ENCODE measurements around the gene C13orf46. TPM values are rescaled to one million over a fixed set of nuclear protein-coding genes. Genes with fewer than 3 reads are reported as not detected.

Gene C13orf46
- polyA plus RNA-seq, 3 donors: 0.09 to 0.20 (median 0.14) TPM

DNA sequence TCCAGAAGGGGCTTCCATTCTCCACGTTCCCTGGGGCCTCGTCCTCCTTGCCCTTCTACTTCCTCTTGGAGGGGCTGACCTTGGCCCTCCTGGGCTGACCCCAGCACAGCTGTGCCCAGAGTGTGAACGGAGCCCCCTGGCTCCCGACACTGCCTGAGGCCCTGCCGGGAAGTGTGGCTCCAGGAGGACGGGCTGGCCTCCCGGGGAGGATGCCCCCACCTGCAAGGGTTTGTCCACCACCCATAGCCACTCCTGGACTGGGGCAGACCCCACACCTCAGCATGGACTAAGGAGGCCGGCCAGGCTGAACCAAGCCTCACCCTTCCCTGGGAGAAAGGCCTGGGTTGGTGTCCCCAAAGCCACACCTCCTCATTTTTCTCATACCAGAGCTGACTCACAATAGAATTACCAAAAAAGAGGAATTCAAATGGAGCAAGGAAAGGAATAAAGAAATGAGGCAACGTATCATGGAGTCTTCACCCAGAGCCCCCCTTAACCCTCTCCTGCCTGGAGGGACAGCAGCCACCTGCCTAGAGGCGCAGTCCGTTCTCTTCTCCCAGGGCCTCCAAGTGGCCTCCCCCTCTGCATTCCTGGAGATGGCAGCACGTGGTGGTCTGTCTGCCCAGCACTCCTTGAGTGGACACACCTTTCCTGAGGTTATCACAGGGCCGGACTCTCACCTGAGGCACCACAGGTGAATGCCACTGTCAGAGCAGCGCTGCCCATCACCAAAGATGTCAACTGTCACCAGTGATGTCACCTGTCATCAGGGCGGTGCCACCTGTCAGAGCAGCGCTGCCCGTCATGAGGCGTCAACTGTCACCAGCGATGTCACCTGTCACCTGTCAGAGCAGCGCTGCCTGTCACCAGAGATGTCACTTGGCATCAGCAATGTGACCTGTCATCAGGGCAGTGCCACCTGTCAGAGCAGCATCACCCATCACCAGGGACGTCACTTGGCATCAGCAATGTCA, 3.1 kb upstream of the C13orf46 start:
- no peak for DNase-seq (ENCODE audit: extremely low read depth in 1 of 11, low read depth in 9 of 11, low spot score in 4 of 11)

- no peak for DNase-seq (ENCODE audit: extremely low read depth in 1 of 11, low read depth in 9 of 11, low spot score in 4 of 11)
Observed at GRCh38 chr13:113975416-113975815, 1.5 kb upstream of the C13orf46 start.

DNA sequence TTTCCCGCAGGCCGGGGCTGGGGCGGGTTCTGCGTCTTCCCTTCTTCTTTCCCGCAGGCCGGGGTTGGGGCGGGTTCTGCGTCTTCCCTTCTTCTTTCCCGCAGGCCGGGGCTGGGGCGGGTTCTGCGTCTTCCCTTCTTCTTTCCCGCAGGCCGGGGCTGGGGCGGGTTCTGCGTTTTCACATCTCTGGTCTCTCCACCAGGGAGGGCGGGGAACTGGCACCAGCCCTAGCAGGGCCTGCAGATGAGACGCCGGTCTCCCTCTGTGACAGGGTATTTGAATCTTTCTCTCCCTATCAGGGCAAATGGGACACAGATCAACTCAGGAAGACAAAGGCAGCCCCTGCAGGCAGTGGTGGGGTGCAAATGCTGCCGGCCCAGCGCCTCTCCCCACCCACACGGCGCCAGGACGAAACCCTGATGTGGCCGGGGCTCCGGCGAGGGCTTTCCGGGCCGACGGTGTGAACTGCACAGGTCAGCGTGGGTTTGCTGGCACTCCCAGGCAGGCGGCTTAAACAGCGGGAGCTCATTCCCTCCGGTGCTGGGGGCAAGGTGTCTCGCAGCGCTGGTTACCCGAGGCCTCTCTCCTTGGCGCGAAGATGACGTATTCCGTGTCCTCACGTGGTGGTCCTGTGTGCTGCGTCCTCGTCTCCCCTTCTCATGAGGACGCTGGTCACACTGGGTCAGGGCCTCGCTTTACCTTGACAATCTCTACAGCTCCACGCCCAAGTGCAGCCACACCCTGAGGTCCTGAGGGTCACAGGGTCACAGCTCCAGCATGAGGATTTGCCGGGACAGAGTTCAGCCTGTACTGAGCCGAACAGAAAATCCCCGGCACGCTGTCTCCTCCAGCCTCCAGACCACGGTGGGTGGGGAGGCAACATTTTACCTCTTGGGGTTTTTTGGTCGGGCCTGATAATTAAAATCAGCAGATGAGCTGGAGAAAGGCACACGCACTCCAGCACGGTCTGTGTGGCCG, 717 bp upstream of the C13orf46 start:
- DNase-seq (ENCODE audit: extremely low read depth in 1 of 11, low read depth in 9 of 11, low spot score in 4 of 11): no peak

- no peak for DNase-seq (ENCODE audit: extremely low read depth in 1 of 11, low read depth in 9 of 11, low spot score in 4 of 11)
Observed at GRCh38 chr13:113972451-113973217, 1.2 kb downstream of the C13orf46 start.

DNA sequence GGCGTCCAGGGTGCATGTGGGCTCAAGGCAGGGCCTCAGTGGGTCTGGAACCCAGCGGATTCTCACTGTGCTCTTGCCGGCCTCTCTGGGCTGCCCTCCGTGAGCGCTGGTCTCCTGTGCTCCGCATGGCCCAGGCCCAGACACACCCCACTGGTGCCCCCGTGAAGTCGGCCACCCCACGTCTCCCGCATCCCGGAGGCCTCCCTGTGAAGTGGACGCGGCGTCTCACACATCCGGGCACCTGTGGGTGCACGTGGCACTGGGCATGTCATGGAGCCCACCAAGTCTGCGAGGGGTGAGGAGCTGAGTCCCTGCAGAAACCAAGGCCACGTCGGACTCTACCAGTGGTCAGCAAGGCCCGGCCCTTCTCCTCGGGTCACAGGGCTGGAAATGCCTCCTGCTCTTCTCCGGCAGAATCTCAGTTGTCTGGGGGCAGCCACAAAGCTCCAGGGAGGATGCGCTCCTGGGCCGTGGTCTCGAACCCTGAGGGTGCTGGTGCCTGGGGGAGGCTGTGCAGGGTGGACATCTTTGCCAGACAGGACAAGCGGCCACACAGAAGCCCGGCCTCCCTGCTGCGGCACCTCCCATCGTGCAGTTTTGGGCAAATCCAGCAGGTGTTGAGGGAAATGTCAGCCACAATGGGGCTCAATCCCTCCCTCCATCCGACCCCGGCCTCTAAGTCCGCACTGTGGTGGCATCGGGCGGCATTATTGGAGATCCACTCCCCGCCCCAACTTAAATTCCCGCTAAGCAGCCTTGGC, 2.2 kb downstream of the C13orf46 start:
- no peak for DNase-seq (ENCODE audit: extremely low read depth in 1 of 11, low read depth in 9 of 11, low spot score in 4 of 11)

DNA sequence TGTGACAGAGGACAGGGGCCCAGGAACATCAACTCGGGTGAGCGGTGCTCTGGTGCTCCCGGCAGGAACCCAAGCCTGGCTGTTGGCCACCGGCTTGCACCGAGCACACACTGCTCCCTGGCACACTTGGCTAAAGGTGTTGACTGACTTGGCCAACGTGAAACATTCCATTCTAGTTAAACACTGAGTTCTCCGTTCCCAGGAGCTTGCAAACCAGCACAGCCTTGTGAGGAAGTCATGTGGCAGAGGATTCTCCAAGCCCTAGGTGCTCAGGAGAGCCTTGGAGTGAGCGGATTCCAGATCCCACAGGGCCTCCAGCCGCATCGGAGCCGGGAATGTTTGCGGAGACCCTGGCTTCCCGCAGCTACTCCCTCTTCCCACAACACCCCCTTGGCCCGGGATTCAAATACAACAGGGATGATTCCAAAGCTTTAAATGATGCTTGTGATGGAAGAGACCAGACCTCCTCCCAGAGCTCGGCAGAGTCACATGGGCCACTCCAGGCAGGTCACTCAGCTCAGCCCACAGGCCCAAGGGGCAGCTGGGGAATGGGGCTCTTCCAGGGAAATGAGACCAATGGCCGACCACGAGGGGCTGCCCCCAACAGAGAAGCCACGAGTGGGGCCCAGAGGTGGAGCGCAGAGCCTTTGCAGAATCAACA, 2.9 kb downstream of the C13orf46 start:
- no peak for DNase-seq (ENCODE audit: extremely low read depth in 1 of 11, low read depth in 9 of 11, low spot score in 4 of 11)

- DNase-seq (ENCODE audit: extremely low read depth in 1 of 11, low read depth in 9 of 11, low spot score in 4 of 11): no peak
Observed at GRCh38 chr13:113969973-113970611, 3.8 kb downstream of the C13orf46 start.

DNA sequence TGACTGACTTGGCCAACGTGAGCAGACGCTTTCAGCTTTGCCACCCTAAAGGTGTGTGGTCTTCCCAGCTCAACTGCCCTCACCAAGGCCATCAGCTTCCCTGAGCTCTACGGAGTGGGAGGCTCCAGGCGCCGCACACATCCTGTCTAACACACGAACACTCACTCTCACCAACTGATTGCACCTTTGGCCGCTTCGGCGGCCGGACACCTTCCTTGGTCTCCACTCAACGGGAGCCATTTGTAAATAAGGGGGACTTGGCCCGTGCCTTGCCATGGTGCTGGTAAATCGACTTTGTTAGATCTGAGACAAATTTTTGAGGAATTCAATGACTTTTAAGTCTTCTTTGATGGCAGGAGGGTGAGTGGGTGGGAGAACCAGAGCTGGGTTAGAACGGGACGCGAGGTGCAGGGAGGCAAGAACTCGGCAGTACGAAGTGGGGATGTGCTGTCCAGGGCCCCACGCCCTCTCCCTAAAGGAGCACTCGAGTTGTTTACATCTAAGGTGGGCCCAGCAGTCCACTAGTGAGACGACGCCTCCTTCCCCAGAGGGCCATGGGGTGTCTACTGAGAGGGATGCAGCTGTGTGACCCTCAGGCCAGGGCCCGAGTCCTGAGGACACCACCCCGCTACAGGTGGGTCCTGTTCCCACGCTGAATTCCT, 4.4 kb downstream of the C13orf46 start:
- DNase-seq (ENCODE audit: extremely low read depth in 1 of 11, low read depth in 9 of 11, low spot score in 4 of 11): no peak

DNA sequence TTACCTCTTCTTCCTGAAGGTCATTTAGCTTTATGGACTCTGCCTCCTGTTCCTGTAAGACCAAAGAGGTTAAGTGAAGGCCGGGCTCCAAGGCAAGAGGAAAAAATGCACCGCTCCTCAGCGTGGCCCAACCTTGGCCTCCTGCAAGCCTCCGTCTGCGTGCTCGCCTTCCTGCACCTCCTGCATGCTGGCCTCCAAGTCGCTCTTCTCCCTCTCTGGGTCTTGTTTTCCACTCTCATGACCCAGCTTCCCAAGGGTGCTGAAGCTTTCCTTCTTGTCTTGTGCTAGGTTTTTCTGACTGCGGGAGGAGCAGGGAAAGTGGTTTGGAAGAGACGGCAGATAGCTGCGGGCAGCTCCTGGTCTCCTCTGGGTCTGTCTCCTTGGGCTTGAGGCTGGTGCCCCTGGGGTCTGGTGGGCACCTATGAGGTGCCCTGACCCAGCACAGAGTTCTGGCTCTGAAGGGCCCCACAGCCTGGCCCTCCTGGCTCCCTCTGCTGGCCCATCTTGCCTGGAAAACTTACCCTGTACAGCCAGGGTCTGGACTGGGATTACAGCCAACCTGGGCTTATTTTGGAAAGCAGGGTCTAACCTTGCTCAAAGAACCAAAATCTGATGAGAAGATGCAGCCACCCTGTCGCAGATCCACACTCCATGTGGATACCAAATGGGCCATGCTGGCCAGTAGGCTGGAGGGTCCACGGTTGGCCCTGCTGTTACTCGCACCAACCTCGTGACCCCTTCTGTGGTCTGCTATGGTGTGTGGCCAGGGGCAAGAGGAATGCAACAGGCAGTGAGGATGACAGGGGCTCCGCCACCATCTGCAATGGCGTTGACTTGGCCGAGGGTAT, 5.2 kb downstream of the C13orf46 start:
- DNase-seq (ENCODE audit: extremely low read depth in 1 of 11, low read depth in 9 of 11, low spot score in 4 of 11): no peak

GRCh38 chr13:113967729-113968462, 6.0 kb downstream of the C13orf46 start:
- DNase-seq (ENCODE audit: extremely low read depth in 1 of 11, low read depth in 9 of 11, low spot score in 4 of 11): no peak

DNA sequence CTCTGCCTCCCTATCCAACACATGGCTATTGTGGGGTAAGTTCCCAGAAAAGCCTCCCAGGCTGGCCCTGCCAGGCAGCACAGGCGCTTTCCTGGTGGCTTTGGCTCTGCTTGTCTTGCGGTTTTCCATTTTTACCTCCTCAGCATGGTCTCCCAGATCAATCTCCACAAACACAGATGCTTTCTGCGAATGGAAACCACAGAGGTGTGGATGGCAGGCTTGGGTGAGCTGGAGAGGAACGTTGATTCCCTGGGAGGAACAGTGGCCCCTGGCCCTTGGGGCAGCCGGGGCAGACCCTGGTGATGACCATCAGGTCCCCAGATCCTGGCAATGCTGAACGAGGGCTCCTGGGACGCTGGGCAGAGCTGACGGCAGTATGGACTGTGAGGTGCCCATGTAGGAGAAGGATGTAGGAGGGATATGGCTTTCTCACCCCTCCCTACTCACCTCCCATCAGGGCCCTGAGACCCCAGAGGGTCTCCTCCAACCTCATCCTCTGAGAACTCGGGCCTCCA, 6.6 kb downstream of the C13orf46 start:
- no peak for DNase-seq (ENCODE audit: extremely low read depth in 1 of 11, low read depth in 9 of 11, low spot score in 4 of 11)

DNA sequence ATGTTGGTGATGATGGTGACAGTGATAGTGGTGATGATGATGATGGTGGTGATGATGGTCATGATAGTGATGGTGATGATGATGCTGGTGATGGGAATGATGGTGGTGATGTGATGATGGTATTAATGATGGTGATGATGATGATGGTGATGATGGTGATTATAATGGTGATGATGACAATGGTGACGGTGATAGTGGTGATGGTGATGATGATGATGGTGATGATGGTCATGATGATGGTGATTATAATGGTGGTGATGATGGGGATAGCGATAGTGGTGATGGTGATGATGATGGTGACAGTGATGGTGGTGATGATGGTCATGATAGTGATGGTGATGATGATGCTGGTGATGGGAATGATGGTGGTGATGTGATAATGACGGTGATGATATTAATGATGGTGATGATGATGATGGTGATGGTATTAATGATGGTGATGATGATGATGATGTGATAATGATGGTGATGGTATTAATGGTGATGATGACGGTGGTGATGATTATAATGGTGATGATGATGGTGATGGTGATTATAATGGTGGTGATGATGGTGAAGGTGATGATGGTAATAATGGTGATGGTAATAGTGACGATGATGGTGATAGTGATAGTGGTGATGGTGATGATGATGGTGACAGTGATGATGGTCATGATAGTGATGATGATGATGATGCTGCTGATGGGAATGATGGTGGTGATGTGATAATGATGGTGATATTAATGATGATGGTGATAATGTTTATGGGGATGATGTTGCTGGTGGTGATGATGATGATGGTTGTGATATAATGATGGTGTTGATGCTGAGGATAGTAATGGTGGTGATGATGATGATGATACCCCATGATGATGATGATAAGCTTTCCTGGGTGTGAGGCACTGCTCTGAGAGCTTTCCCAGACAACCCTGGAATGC, 7.7 kb downstream of the C13orf46 start:
- DNase-seq (ENCODE audit: extremely low read depth in 1 of 11, low read depth in 9 of 11, low spot score in 4 of 11): no peak

- DNase-seq (ENCODE audit: extremely low read depth in 1 of 11, low read depth in 9 of 11, low spot score in 4 of 11): no peak
Observed at GRCh38 chr13:113965383-113965874, 8.4 kb downstream of the C13orf46 start.

Data from renal cortex interstitium (tissue), 11 donors.